ENCODE measurements around the gene ANKRD13A.
"Not testable (repeated sequence)": the region's sequence is repeated elsewhere in the genome, so short reads cannot be mapped to it uniquely, and the experiment has no call there.

The ANKRD13A gene

GRCh38 chr12:110005319-110005973 lies 6.2 kb downstream of the ANKRD13A start:
- DNase-seq (ENCODE audit: insufficient read length, low spot score) (no peak), FAIRE-seq (no peak)
- TF ChIP-seq CTCF (IDR thresholded peaks at IDR 0.05; ENCODE audit: insufficient read depth, missing control alignments): no peak

DNA sequence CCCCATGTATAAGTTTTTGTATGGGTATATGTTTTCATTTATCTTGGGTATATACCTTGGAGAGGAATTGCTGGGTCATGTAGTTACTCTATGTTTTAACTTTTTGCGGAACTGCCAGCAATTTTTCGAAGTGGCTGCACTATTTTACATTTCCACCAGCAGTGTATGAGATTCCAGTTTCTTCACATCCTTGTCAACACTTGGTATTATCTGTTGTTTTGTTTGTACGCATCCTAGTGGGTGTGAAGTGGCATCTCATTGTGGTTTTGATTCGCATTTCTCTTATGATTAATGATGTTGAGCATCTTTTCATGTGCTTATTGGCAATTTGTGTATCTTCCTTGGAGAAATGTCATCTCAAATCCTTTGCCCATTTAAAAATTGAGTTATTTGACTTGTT lies 6.9 kb downstream of the ANKRD13A start:
- FAIRE-seq: no peak
- TF ChIP-seq CTCF (IDR thresholded peaks at IDR 0.05; ENCODE audit: insufficient read depth, missing control alignments): no peak
- no peak for DNase-seq (ENCODE audit: insufficient read length, low spot score)

DNA sequence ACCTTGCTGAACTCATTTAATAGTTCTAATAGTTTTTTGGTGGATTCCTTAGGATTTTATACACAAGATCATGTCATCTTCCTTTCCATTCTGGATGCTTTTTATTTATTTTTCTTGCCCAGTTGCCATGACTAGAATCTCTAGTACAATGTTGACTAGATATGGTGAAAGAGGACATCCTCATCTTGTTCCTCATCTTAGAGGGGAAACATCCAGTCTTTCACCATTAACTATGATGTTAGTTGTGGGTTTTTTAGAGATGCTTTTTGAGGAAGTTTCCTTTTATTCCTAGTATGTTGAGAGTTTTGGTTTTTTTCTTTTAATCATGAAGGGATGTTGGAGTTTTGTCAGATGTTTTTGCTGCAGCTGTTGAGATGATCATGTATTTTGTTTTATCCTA lies 8.7 kb downstream of the ANKRD13A start:
- TF ChIP-seq CTCF (IDR thresholded peaks at IDR 0.05; ENCODE audit: insufficient read depth, missing control alignments): no peak
- FAIRE-seq (no peak), DNase-seq (ENCODE audit: insufficient read length, low spot score) (no peak)

GRCh38 chr12:110008681-110009398 lies 9.6 kb downstream of the ANKRD13A start:
- DNase-seq (ENCODE audit: insufficient read length, low spot score); FAIRE-seq: not testable (repeated sequence)

- FAIRE-seq (no peak), DNase-seq (ENCODE audit: insufficient read length, low spot score) (no peak)
- TF ChIP-seq CTCF (IDR thresholded peaks at IDR 0.05; ENCODE audit: insufficient read depth, missing control alignments): no peak
These were observed 11.9 kb downstream of the ANKRD13A start for GRCh38 chr12:110010853-110011723.

DNA sequence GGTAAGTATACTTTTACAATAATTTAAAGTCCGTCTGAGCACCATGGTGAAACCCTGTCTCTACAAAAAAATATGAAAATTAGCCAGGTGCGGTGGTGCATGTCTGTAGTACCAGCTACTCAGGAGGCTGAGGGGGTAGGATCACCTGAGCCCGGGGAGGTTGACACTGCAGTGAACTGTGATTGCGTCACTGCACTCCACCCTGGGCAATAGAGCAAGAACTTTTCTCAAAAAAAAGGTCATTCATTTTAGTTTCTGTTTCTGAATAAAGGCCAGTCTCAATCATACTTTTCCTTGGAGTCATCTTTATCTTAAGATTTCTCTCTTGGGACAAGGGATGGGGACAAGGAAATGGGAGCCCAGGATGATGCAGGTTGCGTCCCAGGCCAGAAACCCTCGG lies 12.9 kb downstream of the ANKRD13A start:
- DNase-seq (ENCODE audit: insufficient read length, low spot score) (no peak), FAIRE-seq (no peak)
- no peak for TF ChIP-seq CTCF (IDR thresholded peaks at IDR 0.05; ENCODE audit: insufficient read depth, missing control alignments)

DNA sequence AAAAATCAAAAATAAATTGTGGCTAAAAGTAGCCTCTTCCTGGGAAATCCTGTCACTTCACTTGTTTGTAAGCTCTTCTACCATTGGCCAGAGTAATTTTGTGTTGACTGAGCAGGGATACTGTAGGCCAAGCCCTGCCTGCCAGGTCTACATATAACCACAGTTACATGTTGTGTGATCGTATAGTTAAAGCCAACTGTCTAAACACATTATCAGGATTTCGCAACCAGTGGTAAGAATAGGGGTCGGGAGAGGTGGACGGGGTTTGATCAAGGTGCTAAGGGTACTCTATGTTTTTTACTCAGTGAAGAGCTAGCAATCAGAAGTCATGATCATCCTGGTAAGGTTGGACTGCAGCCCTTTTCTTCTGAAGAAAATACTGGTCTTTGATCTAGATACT lies 13.4 kb downstream of the ANKRD13A start:
- DNase-seq (ENCODE audit: insufficient read length, low spot score): no peak
- no peak for FAIRE-seq
- no peak for TF ChIP-seq CTCF (IDR thresholded peaks at IDR 0.05; ENCODE audit: insufficient read depth, missing control alignments)

All from D721Med (cell line).